Measurements from ENCODE around the gene LRRN3.

The LRRN3 gene

GRCh38 chr7:111172564-111173257, 81.8 kb downstream of the LRRN3 start:
- DNase-seq = no peak

DNA sequence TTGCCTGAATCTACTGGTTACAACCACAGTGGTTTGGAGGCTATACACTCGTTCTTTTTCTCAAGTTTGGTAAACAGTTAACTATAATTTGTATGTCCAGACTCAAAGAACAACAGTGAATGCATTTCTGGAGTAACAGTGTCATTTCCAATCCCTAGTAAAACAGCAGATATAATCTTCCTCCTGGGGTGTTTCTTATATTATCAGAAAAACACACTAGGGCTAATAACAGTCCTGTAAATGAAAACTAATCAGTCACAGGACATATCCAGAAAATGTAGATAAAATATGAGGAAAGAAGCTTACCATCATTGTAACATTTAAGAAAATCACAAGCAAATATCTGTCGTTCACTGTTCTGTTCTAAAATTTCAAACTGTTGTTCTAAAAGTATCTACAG, 82.6 kb downstream of the LRRN3 start:
- no peak for DNase-seq

DNA sequence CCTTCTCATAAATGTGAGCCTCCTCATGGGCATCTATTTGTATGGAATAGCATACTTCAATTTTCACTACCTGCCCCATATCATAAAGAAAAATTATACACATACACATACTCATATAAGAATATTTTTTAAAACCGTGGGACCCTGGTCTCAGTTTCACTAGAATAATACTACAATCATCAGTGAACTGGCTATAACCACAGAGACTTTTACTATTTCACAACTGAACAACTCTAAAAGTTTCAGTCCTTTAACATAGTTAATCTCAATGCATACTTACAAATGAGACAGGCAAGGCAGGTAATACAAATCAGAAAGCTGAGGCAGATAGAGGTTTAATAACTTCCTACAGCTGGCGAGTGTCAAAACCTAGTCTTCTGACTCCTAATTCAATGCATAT, 83.1 kb downstream of the LRRN3 start:
- no peak for DNase-seq

- no peak for DNase-seq
Observed at GRCh38 chr7:111174510-111174909, 83.6 kb downstream of the LRRN3 start.
